HG03066 (cell line): Measurements from ENCODE around the gene KRR1.

Source experiments
- ATAC-seq: cut with Tn5 transposase; IDR thresholded peaks from one replicate; pipeline ENCODE4 v1.9.1; 2021; ENCODE audit warnings: low read depth; ENCODE audit not compliant: unreplicated experiment

The KRR1 gene

DNA sequence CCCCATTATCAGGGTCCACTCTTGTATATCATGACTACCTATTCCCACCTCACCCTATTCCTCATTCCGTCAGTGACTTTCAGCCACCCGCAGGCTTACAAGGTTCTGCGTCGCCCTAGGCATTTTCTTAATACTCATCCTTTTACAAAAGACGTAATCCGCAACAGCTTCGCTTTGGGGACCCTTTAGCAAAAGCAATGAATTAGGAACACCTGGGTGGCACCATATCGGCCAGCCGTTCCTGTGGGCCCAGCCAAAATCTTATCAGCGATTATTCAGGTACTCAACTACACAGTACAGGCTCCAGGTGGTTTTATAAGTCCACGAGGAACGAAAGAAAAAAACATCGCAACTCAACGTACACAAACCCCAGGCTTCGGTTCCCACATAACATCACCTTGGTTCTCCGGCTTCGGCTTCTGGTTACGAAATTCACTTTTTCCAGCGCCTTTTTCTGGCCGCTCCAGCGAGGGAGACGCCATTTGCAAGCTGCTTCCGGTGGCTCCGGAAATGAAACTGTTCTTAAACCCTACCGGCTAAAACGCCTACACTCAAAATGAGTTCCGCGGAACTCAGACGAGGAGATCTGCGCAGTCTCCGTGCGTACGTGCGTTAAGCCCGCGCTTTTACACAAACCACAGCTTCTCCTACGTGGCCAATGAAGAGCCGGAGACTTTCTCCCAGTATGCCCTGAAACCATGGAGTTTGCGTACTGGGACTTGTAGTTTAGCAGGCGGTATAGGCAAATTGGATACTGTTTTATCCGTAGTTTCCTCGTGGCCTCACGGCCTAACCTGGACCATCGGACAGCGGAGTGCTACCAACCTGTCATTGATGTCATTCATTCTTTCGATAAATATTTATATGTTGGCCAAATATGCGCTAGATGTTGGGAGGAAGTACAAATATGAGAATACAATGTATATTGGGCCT, at the start of gene KRR1:
TSS of gene KRR1 (minus strand) at position 494 of the 933 bp plus-strand sequence. CDS start at position 482, 12 bp downstream.
- ATAC-seq: peak; percentile 94

DNA sequence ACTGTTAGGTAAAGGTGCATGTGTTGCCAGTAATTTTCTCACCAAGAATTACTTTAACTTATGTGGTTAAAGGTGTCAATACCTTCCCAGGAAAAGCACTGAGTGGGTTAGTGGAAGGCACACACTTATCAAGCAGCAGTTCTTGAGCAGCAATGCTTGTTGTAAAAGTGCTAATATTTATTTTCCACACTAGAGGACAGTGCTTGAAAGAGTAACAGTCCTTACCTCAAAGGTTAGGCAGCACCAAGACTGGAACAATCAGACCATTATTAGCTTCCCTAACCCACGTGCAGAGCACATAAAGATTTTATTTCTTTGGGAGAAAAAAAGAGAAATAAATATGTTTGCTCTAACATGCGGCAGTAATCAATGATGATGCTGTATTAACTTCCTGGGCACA, 48.8 kb upstream of the KRR1 start:
- ATAC-seq: no peak

DNA sequence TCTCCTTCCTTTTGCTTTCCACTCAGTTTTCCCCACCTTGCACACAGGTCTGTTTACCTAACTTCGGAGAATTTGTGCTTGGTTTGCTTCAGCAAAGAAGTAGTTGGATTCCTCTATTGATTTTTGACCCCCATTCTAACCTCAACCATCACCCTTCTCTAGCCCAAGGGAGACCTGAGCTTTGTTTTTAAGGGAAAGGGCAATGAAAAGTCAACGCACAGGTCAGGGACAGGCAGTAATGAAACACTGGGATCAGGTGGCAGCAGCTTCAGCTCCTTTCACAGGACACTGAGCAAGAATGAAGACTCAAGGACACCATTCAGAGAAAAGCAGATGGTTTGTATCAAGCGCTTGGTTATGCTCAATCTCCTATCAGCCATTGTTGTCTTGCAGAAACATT, 46.9 kb upstream of the KRR1 start:
- no peak for ATAC-seq

DNA sequence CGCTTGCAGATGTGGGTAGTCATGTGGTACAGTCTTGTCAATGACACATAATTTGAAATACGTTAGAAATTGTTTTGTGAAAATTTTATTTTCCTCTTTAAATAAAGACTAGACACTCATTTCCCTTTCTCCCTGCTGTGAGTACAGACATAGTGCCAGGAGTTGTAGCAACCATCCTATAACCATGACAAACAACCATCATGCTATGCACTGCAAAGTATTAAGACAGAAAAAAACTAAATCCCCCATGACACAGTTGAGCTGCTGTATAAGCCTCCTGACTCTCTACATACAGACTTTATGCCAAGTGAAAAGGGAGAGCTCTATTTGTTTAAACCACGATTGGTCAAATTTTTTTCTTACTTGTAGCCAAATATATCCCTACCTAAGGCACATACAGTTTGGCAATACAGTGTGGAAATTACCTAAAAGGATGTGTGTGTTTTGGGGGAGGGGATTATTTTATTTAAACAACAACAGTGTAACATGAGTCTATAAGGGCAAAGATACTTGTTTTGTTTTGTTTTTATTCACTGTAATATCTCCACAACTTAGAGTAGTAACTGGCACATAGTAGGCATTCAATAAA, 45.0 kb upstream of the KRR1 start:
- no peak for ATAC-seq

DNA sequence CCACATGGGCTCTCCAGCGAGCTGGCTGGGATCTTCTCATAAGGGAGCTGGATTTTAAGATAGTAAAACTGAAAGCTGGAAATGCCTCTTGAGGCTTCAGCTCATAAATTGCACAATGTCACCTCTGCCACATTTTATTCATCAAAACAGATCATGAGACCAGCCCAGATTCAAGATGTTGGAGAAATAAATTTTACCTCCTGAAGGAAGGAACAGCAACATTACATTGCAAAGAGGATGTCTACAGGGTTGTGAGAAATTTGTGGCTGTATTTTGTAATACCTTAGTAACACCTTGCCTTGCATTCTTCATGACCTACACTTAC, 43.1 kb upstream of the KRR1 start:
- ATAC-seq: no peak

DNA sequence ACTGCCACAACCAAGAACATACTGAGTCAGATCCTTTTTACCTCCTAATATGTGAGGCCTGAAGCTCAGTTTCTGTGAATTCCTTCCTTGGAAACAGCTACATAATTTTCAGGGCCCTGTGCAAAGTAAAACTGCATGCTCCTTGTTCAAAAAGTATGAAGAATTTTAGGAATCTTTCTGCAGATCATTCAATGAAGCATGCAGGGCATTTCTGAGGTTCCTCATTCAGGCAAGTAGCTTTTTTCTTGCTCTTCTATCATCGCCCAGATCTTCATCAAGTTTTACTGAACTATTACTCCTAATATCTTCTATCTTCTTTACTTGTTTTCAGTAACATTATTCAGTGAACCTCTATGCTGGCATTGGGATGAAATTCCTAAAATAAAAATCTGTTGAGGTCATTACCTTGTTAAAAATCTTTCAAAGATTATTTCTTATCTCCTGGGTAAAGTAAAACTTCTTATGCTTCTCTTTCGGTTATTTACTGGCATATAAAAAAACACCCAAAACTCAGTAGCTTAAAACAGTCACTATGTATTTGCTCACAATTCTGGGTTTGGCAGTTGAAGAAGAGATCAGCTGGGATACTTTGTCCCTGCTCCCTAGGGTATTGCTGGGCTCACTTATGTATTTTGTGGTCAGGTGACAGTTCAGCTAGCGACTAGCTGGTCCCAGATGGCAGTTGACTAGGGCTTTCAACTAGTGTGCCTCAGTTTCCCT, 42.6 kb upstream of the KRR1 start:
- no peak for ATAC-seq

DNA sequence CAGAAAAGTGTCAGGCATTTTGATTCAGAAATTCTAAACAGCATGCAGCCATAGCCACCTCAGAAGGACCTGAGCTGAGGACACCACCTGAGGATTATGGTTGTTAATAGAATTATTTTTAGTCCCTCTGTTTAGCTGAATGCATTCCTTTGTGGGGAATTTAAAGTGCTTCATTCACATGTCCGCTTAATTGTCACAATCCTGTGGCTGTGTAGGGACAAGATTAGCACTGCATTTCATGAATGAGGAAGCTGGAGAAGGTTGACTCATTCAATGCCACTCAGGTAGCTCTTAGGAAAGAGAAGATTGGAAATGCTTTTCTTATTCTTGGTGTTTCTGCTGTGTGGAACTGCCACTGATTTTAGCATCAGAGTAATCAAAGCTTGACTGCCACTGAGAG, 42.0 kb upstream of the KRR1 start:
- no peak for ATAC-seq

DNA sequence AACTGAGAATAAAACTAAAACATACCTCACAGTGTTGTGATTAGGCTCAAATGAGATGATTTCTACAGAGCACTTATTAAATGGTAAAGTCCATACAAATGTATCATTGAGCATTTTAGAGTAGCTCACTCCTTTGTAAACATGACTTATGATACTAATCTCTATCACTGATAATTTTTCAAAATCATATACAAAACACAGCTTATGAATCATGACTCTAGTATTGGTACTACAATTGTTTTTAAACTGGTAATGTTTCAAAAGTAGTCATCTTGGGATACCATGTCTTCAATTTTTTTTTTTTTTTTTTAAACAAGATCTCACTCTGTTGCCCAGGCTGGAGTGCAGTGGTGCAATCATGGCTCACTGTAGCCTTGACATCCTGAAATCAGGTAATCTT, 40.1 kb upstream of the KRR1 start:
- ATAC-seq: no peak

DNA sequence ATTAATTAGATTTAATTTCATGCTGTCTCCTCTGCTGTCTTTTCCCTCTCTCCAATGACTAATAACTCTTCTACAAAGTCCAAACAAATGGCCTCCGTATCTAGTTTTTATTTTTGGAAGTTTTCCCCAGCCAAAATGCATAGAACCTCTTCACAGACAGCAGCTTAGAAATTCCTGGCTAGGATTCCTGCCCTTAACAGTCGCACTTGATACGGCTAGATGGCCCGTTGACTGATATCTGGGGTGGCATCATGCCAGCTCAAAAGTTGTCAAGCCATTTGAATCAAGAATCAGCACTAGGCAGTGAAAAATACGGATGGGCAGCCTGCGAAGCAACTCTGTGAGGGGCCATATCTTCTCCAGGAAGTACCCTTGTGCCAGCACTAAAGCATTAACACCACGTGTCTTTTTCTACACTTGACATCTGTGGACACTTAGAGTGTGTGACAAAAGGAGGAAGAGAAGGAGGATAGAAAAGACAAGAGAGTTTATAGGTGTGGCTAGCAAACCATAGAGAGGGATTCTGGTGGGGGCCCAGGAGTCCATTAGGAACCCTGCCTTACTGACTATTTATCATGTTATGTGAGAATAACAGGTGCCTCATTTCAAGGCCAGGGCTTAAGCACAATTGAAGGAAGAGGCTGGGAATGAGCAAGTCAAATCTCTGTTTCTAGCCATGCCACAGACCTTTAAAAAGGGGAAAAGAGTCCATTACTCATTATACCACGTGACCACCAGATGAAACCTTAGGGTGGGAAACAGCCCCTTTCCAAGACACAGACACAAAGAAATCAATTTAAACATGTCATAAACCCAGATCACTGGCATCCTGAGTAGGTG, 39.2 kb upstream of the KRR1 start:
- no peak for ATAC-seq

DNA sequence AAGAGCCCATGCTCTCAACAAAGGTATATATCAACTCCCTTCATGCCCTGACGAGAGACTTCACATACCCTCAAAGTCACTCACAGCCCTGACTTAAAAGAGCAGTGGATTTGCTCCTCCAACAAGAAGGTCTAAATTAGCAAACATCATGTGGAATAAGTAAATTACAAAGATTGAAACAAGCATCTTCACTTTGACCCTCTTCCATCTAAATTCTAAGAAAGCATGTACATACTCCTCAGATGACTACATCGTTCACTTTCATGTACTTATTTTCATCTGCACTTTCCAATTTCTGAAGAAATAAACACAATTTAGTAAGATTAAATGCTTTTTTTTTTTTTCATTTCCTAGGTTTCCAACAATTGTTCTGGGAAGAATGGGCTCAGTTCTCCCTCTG, 38.6 kb upstream of the KRR1 start:
- no peak for ATAC-seq

DNA sequence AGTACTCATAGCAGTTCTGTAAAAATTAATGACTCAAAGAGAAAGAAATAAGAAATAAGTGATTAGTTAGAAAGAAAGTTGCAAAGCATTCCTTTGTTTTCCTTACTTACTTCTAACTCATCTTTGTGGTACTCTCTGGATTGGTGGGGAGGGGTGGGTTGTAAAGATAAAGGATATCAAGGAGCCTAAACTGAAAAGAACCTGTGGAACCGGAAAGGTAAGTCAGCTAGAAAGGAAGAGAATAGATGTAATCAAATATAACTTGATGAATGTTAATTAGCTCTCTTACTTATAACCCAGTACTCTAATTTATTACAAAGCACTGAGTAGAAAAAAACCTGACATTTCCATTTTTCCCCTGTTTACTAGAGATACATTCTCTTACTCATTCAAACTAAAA, 37.5 kb upstream of the KRR1 start:
- no peak for ATAC-seq

DNA sequence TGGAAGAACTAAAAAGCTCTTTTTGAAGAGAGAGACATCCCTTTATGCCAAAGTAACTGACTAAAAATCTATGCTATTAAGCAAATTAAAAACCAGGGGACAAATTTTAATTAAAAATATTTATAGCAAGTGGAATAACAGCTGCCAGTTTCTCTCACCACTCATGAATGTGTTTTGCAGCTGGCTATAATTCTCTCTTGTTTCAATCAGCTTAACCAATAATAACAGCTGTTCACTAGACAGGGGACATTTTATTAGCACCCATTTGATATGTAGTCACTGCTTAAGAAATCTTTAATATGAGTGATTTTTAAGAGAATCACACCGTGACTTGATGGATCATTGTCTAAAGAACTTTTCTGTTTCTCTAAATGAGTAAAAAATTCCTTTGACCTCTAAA, 34.2 kb upstream of the KRR1 start:
- ATAC-seq: no peak

DNA sequence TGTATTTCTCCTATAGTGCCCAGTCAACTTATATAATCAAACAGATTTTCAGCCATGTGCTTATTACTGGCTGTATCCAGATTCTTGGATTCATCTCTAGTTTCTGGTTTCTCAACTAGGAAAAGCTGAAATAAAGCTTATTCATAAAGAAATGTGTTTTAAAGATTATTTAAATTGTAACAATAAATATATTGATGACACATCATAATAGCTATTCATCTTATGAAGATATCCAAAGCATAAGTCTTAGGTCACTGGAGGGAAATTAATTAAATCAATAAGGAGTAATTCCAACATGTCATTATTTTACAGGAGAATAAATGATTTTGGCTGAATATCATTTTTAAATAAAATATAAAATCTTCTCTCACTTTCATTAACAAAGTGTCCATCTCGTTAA, 32.1 kb upstream of the KRR1 start:
- no peak for ATAC-seq

DNA sequence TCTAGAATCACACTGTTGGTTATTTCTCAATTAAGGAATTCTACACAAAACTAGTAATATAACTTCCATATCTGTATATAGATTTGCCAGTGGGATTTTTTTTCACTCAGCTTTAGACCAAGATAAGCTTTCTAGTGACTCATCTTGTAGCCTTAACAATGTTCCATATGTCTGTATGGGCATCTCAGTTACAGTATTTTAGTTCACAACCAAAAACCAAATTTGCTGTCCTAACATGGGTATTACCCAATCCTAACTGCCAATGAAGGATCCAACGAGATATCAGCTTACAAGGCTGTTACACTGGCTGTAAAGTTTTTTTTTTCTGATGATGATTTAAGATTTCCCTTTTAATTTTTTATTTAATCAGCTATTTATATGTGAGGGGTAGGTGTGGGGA, 31.5 kb upstream of the KRR1 start:
- ATAC-seq: no peak

DNA sequence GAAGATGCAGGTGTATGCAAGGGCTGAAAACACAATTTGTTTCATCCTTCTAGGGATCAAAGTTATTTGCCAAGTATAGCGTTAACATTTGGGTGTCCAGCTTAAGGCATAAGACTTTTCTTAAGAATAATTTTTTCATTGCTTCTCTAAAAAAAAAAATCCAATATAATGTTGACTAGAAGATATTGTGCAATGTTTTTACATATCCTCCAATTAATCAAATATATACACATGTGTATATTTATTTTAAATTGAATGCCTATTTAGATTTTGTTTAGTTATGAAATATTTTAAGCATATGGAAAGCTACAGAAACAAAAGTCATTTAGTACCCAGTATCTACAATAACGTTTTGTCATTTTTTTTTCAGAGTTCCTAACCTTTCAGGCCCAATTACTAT, 28.5 kb upstream of the KRR1 start:
- no peak for ATAC-seq

DNA sequence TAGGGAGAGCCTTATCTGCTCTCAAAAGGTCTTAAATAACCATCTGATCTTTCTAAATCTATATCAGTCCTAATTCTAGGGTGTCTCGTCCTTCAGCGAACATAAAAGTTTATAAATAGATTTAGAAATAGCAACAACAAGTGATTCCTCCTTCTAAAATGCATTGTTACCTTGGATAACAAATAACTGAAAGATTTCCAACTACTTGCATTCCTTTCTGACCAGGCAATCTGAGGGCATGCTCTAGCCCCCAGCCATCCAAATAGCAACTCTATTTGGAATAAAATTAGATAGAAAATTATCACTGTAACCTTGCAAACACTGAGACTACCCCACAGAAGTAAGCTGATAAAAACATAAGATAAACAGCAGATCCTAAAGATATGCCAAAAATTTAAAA, 21.8 kb upstream of the KRR1 start:
- ATAC-seq: no peak

DNA sequence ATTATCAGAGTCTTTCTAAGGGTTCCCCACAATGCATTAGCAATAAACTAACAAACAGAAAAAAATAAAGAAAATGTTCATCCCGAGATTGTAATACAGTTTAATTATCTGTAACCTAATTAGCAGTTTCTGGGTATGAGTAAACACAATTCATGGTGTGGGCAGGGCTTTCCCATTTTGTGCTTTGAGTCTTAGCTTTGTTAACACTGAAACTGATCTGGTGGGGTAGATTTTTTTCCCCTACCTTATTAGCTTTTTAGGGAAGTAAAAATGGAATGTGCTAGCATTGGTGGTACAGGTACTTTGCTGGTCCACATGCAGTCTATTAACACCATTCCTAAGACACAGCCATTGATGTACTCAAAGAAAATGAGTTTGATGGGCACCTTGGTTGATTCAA, 18.4 kb upstream of the KRR1 start:
- ATAC-seq: no peak

DNA sequence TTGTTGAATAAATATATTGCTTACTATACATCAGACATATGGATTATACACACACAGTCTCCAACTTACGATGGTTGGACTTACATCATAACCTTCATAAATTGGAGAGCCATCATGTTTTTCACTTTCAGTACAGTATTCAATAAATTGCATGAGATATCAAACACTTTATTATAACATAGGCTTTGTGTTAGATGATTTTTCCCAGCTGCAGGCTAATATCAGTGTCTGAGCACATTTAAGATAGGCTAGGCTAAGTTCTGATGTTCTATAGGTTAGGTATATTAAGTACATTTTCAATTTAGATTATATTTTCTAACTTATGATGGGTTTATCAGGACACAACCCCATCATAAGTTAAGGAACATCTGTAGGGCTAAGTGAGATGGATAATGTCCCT, 17.9 kb upstream of the KRR1 start:
- ATAC-seq: no peak

DNA sequence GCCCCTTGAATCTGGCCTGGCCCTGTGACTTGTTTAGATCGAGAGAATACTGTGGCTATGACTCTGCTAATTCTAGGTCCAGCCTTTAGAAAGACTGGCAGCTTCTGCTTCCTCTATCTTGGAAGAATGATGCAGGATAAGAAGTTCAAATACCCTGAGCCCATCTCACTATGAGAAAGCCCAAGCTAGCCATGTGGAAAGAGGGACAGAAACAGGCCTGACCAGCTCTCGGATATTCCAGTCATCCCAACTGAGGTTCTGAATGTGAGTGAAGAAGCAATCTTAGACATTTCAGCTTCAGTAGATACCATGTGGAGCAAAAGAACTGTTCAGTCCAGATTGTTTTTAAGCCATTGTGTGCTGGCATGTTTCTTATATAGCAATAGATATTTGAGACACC, 17.3 kb upstream of the KRR1 start:
- no peak for ATAC-seq

DNA sequence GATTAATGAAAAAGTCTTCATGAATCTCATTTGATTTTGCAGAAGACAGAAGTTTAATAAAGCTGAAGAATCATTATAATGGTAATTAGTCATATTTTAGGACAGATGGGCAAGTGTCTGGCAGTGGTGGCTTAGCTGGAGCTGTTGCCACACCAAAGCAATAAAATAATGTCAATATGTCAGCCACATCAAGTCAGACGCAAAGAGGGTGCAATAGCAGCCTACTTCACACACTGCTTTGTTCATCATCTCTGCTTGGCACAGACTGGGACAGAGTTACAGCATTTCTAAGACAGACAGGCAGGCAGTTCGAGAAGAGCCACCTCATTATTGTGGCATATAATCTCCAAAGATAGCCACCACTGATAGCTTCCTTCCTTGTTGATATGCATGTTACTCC, 16.9 kb upstream of the KRR1 start:
- no peak for ATAC-seq
